ENCODE data around the gene GJC3.
"Not testable (repeated sequence)": the region's sequence is repeated elsewhere in the genome, so short reads cannot be mapped to it uniquely, and the experiment has no call there.

Gene GJC3

GRCh38 chr7:99929730-99930053, 272 bp upstream of the GJC3 start:
- no peak for DNase-seq (ENCODE audit: low read depth)

GRCh38 chr7:99928188-99928587, 1.2 kb downstream of the GJC3 start:
- DNase-seq (ENCODE audit: low read depth) = no peak

GRCh38 chr7:99927536-99927935, 1.9 kb downstream of the GJC3 start:
- no peak for DNase-seq (ENCODE audit: low read depth)

GRCh38 chr7:99926321-99926720, 3.1 kb downstream of the GJC3 start:
- DNase-seq (ENCODE audit: low read depth) = no peak

DNA sequence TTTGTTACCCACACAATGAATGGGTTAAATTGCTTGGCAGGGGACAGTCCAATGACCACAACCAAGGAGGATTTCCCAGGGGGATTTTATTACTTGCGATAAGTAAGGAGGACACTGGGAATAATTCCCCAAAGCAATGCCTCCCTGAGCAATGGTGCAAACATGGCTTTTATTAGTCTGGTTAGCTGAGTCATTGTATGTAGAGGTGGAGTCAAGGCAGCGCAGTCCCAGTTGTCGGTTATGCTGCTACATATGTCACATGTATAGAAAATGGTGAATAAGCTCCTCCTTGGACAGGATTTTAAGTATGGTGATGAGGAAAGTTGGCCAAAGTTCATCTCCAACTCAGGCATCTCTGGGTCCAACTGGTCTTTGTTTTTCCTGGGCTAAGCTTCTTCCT, 6.2 kb downstream of the GJC3 start:
- DNase-seq (ENCODE audit: low read depth) = no peak

- no peak for DNase-seq (ENCODE audit: low read depth)
Measured at GRCh38 chr7:99920149-99920548, 9.3 kb downstream of the GJC3 start.

- DNase-seq (ENCODE audit: low read depth) = no peak
Measured at GRCh38 chr7:99919814-99920112, 9.7 kb downstream of the GJC3 start.

DNA sequence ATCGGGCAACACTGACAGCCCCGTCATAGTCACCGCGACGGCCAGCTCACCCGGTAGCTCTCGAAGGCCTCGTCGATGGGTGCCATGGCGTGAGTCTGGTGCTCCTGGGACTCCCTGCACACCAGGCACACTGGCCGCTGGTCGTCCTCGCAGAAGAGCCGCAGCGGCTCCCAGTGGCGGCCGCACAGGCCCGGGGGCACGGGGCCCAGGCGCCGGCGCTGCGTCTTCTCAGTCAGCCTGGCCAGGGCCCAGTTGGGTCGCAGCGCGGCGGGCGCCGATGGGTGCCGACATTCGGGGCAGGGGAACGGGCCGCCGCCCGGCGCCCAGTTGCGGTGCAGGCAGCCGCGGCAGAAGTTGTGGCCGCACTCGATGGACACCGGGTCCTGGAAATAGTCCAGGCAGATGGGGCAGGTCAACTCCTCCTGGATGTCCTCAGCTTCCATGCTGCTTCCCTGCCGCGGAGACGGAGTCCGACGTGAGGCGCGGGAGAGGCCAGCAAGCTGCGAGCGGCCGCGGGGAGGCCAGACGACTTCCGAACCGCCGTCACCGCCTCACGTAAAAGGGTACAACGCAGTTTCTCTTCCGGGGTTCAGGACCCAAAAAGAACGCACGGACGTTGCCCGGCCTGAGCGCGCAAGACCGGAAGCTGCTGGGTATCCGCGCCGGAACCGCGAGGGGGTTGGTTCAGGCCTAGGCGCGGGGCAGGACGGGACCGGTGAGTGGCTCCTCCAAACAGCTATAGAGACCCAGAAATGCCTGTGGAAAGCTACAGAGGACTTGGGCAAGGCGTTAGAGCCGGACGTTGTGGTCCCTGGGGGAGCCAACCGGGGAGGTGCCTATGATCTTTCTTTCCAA, 10.2 kb downstream of the GJC3 start, which contains the start of gene TRIM4:
TSS of gene TRIM4 (minus strand) at position 572 of the 855 bp plus-strand sequence. CDS start at position 443, 129 bp downstream.
- DNase-seq (ENCODE audit: low read depth) = peak; percentile 91

GRCh38 chr7:99910976-99911375, 18.4 kb downstream of the GJC3 start:
- DNase-seq (ENCODE audit: low read depth) = no peak

DNA sequence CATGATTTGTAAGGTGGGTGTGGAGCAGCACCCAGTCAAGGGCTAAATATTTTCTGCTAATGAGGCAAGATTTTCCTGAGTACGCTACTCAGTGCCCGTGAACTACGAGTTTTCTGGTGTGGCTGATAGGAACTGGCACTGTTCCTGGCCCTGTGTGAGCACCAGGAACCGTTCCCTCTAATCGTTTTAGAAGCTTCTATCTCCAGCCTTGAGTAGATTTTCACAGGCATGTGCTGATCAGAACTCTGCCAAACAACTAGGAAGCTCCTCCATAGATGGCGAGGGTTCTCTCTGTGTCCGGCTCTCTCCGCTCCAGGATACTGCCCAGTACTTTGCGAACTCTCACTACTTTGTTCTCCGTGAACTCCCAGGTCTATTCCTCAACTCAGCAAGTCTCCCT, 27.8 kb downstream of the GJC3 start:
- DNase-seq (ENCODE audit: low read depth) = no peak

DNA sequence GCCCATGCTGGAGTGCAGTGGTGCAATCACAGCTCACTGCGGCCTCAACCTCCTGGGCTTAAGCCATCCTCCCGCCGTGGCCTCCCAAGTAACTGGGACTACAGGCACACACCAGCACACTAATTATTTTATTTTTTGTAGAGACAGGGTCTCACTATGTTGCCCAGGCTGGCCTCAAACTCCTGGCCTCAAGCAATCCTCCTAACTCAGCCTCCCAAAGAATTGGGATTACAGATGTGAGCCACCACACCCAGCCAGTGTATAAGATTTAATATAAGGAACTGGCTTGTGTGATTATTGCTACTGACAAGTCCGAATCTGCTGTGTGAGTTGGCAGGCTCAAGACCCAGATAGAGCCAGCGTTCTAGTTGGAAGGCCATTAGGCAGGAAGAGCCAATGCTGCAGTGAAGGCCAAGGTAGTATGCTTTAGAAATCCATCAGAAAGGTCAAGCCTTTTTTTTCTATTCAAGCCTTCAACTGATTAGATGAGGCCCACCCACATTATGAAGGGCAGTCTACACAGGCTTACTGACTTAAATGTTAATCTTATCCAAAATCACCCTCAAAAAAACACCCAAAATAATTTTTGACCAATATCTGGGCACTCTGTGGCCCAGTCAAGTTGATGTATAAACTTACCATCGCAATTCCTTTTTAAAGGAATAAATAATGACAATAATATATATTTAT, 29.4 kb downstream of the GJC3 start:
- DNase-seq (ENCODE audit: low read depth) = no peak

GRCh38 chr7:99898836-99899235, 30.6 kb downstream of the GJC3 start:
- no peak for DNase-seq (ENCODE audit: low read depth)

- no peak for DNase-seq (ENCODE audit: low read depth)
Measured at GRCh38 chr7:99898023-99898357, 31.4 kb downstream of the GJC3 start.

DNA sequence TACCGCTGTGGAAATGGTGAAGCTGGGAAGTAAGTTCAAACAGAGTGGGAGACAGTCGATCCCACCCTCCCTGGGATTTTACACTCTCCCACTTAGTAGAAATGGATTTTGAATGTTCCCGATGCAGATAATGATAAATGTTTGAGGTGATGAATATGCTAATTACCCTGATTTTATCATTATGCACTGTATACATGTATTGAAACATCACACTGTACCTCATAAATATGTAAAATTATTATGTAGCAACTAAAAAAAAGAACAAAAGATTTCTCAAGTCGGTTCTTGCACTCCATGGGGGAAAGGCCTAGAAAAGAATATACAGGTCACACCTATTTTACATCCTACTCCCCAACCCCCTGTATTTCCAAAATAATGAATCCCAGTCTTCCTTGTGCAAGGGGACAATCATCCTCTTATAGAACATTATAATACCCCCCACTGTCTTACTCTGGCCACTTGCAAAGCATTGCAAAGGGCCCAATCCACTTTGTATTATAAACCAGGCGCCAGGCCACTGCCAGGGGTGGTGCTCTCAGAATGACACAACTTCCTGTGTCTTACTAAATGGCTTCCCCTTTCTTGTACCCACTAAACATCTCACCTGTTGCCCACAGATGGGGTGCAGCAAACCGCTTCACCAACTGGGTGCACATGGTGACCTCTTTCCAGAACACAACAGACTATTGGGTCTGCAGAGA, 31.9 kb downstream of the GJC3 start:
- DNase-seq (ENCODE audit: low read depth) = no peak

- no peak for DNase-seq (ENCODE audit: low read depth)
Measured at GRCh38 chr7:99894738-99895137, 34.7 kb downstream of the GJC3 start.

GRCh38 chr7:99893280-99893679, 36.1 kb downstream of the GJC3 start:
- no peak for DNase-seq (ENCODE audit: low read depth)

GRCh38 chr7:99890348-99890747, 39.1 kb downstream of the GJC3 start:
- DNase-seq (ENCODE audit: low read depth) = not testable (repeated sequence)

DNA sequence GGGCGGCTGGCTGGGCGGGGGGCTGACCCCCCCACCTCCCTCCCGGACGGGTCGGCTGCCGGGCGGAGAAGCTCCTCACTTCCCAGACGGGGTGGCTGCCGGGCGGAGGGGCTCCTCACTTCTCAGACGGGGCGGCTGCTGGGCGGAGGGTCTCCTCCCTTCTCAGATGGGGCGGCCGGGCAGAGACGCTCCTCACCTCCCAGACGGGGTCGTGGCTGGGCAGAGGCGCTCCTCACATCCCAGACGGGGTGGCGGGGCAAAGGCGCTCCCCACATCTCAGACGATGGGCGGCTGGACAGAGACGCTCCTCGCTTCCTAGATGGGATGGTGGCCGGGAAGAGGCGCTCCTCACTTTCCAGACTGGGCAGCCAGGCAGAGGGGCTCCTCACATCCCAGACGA, 41.1 kb downstream of the GJC3 start:
- DNase-seq (ENCODE audit: low read depth) = not testable (repeated sequence)

DNA sequence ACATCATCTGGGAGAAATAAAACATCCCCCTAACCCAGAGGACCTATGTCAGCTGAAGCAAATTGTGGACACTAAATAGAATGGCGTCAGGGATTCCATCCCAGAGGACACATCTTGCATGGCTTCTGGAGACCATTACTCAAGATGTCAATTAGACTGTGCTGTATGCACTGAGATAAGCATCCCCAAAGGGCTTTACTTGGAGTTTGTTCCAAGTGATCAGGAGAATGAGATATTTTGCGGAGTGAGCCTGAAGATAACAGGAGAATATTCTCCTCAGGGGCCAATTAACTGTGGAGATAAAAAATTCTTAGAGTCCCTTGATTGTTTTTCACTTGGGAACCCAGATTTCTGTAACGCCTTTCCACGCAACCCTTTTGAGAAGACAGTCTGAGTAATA, 48.0 kb downstream of the GJC3 start:
- DNase-seq (ENCODE audit: low read depth) = no peak

DNA sequence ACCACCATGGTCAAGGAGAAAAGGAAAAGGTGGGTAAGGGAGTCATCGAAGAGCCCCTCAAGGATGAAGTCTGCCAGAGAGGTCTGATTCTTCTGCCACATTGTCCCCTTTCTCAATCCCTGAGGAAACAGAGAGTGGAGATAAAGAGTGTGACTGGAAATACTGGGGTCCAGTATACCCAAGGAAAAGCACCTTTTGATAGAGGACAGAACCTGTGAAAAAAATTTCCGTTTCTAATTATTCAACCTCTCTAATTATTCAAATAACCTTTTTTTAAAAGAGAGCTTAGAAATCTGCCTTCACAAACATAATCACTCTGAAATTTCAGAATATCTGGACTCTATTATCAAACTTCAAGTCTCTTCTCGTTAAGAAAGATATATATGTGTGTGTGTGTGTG, 52.5 kb downstream of the GJC3 start, which contains the start of gene OR2AE1:
TSS of gene OR2AE1 (minus strand) at position 101 of the 400 bp plus-strand sequence. CDS start at position 101, 0 bp downstream.
- DNase-seq (ENCODE audit: low read depth) = no peak

GRCh38 chr7:99876491-99876890, 52.9 kb downstream of the GJC3 start:
- no peak for DNase-seq (ENCODE audit: low read depth)

Measured in activated T-cell treated with anti-CD3 and anti-CD28 coated beads for 24 hours (primary cell).